NCI-H82 (cell line): Measurements from ENCODE around the gene HS2ST1.
"Not testable (repeated sequence)": the region's sequence is repeated elsewhere in the genome, so short reads cannot be mapped to it uniquely, and the experiment has no call there.

Source experiments
- DNase-seq: peaks from one replicate; lab custom pipeline; 2025; lab: John Stamatoyannopoulos, UW

The HS2ST1 gene

GRCh38 chr1:86914601-86914997 is at the start of gene HS2ST1:
Gene HS2ST1, plus strand, starts transcription at chr1:86914635.
- no peak for DNase-seq

DNA sequence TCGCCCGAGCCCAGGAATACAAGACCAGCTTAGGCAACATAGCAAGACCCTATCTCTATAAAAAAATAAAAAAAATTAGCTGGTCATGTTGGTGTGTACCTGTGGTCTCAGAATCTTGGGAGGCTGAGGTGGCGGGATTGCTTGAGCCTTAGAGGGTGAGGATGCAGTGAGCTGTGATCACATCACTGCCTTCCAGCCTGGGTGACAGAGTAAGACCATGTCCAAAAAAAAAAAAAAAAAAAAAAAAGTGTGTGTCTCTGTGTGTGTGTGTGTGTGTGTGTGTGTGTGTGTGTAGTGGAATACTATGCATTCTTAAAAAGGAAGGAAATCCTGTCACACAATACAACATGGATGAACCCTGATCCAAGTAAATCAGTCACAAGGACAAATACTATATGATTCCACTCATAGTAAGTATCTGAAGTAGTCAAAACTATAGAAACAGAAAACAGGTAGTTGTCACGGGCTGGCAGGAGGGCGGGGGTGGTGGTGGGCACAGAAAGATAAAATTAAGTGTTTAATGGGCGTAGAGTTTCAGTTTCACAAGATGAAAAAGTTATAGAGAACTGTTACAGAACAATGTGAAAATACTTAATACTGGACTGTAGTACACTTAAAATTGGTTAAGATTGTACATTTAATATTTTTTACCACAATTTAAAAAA is 48.3 kb upstream of the HS2ST1 start:
- no peak for DNase-seq

DNA sequence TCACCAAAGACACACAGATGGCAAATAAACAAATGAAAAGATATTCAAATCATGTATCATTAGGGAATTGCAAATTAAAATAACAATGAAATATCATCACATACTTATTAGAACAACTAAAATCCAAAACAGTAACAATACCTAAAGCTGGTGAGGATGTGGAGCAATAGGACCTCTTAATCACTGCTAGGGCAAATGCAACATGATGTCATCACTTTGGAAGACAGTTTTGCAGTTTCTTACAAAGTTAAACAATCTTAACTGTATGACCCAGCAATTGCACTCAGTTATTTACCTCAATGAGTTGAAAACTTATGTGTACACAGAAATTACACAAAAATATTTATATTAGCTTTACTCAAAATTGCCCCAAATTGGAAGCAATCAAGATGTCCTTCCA is 47.8 kb upstream of the HS2ST1 start:
- no peak for DNase-seq

- not testable (repeated sequence) for DNase-seq
These were observed 47.2 kb upstream of the HS2ST1 start for GRCh38 chr1:86867278-86867677.

GRCh38 chr1:86868477-86868876 is 46.0 kb upstream of the HS2ST1 start:
- DNase-seq = no peak

GRCh38 chr1:86871001-86871400 is 43.4 kb upstream of the HS2ST1 start:
- DNase-seq = no peak

DNA sequence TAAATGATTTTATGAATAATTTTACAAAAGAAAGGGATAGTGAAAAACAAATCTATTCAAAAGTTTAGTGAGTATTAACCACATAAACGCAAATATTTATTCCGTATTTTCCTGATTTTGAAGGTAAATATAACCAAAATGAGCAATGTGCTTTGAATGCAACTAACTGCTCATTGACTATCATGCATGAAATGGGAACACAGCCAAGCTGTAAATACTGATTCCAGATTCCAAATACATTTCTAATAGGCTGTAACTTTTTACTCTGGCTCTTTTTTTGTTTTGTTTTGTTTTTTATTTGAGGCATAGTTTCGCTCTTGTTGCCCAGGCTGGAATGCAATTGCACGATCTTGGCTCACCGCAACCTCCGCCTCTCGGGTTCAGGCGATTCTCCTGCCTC is 42.3 kb upstream of the HS2ST1 start:
- no peak for DNase-seq

GRCh38 chr1:86875722-86876121 is 38.7 kb upstream of the HS2ST1 start:
- DNase-seq = no peak

DNA sequence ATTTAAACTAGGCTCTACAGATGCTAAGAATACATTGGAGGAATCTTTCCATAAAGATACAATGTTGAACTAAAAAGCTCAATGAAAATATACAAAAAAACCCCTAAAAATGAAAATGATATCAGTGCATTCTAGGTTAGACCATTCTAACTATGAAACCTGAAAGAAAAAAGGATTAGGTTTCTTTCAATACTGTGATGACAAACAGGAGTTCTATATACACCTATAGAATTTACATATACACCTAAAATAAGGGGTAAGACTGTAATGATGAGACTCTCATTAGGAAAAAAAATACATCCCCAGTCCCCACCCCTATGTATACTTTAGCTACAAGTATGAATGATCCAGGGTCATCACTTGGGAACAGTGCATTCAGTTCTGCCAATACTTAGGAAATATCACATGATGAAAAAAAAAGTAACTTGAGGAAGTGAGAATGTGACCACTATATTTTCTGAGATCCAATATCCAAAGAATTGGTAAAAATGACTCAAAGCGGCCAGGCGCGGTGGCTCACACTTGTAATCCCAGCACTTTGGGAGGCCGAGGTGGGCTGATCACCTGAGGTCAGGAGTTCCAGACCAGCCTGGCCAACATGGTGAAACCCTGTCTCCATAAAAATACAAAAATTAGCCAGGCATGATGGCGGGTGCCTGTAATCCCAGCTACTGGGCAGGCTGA is 26.8 kb upstream of the HS2ST1 start:
- no peak for DNase-seq

- no peak for DNase-seq
These were observed 26.1 kb upstream of the HS2ST1 start for GRCh38 chr1:86888327-86888726.

DNA sequence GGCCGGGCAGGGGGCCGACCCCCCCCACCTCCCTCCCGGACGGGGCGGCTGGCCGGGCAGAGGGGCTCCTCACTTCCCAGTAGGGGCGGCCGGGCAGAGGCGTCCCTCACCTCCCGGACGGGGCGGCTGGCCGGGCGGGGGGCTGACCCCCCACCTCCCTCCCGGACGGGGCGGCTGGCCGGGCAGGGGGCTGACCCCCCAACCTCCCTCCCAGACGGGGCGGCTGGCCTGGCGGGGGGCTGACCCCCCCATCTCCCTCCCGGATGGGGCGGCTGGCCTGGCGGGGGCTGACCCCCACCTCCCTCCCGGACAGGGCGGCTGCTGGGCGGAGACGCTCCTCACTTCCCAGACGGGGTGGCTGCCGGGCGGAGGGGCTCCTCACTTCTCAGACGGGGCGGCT is 15.0 kb upstream of the HS2ST1 start:
- not testable (repeated sequence) for DNase-seq

DNA sequence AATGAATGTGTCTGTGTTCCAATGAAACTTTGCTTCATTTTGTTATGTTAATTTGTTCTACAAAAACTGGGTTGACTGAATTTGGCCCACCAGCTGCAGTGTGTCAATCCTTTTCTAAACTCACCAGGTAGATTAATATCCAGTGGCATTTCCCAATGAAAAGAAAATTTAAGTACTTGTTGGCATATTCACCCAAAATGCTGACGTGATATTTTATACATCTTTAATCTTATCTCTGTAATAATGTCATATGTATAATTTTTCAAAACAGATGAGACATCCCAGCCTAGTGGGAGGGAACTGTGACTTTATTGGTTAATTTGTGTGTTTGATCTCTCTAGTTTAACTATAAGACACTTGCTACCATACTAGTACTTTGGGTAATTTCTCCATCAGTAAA is 8.6 kb upstream of the HS2ST1 start:
- DNase-seq = no peak

DNA sequence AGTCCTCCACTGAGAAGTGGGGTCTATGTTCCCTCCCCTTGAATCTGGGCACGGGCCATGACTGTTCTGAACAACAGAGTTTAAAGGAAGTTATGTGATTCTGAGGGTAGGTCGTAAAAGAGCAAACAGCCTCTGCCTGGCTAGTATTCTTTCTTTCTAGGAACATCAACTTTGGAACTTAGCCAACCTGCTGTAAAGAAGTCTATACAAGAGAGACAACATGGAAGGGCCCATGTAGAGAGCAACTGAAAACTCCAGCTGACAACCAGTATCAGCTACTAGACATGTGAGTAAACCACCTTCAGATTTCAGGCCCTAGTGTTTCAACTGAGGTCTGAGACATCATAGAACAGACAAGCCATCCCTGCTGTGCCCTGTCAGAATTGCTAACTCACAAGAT is 8.0 kb upstream of the HS2ST1 start:
- no peak for DNase-seq

GRCh38 chr1:86912281-86912900 is 2.0 kb upstream of the HS2ST1 start:
- DNase-seq = no peak

DNA sequence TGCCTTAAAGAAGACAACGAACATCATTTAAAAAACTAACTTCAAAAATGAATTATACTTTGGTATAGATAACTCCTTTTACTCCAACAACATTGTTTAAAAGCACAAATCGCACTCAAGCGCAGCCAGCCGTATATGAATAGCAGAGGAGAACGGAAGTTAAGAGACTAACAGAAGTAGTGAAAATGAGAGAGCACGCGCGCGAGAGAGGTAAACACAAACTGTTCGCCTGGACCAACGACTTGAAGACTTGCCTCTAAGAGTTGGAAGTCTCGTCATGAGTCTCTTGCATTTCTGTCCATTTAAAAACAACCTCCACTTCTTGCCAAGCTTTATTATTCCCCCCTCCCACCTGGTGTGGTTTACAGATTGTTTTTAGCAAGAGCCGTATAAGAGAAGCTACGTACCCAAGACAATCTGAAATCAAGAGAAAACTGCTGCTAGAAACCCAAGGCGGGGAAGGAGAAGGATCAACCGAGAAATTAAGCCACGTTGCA is 988 bp upstream of the HS2ST1 start:
- peak; percentile 59 for DNase-seq

- peak; percentile 100 for DNase-seq
These were observed 387 bp upstream of the HS2ST1 start, which contains the start of gene SELENOF for GRCh38 chr1:86913896-86914600. Gene SELENOF, minus strand, starts transcription at chr1:86914126. Its CDS starts 15 bp downstream, at chr1:86914111.

DNA sequence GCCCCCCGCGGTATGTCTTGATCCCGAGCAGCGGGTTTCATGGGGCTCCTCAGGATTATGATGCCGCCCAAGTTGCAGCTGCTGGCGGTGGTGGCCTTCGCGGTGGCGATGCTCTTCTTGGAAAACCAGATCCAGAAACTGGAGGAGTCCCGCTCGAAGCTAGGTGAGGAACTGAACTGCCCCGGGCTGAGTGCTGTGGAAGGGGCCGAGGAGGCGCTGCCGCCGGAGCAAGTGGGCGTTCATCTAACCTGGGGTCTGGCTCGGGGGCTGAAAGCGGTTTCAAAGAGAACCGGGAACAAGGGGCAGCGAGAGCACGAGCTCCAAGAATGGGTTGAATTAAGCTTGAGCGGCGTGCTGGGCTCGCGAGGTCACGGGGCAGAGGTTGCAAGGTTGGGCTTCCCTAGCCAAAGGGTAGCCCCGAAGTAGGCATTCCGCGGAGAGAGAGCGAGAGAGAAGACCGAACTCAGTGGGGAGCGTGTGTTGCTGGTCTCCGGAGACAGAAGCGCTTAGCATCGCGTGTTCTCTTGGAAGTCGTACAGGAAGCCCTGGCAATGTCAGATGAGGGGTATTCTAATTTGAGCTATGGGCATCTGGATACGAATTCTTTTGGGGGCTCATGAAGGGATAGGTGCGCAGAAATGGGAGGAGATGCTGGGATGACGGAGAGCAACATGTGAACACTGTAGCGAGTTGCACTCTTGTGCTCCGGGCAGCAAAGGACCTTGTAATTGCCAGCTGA is 732 bp downstream of the HS2ST1 start:
- DNase-seq = peak; percentile 81

DNA sequence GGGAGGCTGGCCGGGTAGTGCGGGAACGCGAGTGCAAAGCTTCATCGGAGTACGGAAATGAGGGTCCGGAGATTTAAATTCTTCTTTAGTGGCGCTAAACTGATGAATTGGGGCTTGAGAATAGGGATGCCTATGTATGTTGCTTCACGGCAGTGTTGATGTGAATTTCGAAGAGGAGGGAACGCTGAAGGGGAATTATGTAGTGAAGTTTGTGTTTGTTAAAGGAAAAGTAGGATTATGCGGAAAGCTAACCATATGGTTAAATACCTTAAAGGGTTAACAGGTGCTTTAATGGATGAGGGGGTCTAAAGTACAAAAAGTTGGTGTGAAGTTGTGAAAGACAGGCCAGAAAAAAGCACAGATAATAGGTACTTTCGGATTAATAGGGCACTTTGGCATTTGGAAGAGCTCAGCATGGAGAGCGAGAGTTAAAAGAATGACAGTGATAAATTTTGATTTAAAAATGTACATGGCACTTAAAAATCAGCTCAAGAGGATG is 1.4 kb downstream of the HS2ST1 start:
- no peak for DNase-seq

- no peak for DNase-seq
These were observed 2.3 kb downstream of the HS2ST1 start for GRCh38 chr1:86916752-86917151.

DNA sequence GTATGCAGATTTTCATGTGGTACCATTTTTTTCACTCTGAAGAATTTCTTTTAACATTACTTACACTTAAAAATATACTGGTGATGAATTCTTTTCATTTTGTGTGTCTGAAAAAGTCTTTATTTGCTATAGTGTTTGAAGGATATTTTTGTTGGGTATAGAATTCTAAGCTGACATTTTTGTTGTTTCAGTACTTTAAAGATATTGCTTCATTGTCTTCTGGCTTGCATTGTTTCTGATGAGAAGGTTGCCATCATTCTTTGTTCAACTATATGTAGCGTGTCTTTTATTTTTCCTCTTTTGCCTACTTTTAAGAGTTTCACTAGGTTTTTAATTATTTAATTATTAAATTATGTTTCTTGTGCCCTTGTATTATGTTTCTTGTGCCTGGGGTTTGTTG is 8.0 kb downstream of the HS2ST1 start:
- no peak for DNase-seq

GRCh38 chr1:86924324-86924960 is 10.0 kb downstream of the HS2ST1 start:
- no peak for DNase-seq
